Measurements from ENCODE around the gene LIPC.

DNA sequence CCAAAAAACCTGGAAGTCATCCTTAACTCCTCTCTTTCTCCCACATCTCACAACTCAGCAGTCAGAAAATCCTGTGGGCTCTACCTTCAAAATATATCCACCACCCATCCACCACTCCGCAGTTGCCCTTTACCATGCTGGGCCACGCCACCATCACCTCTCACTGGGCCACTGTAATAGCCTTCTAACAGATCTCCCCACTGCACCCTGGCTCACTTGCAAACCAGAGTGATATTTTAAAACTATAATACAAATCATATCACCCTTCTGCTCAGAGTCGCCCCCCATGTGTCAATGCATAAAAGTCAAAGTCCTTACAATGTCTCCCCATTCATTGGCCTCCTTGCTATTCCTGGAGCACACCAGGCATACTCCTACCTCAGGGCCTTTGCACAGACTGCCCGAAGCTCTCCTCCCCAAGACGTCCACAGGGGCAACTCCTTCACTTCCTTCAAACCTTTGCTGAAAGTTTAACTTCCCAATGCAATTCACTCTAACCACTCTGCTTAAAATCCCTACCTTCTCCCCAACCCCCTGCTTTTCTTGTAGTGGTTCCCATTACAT is 1.5 kb upstream of the LIPC start:
- TF ChIP-seq CTCF (IDR thresholded peaks at IDR 0.05; ENCODE audit: insufficient read depth, low read length, poor library complexity, severe bottlenecking) (no peak), EZH2phosphoT487 (conservative IDR thresholded peaks at IDR 0.05; ENCODE audit: low read length) (no peak)
